Fibroblast of lung (primary cell): Measurements from ENCODE around the gene ALDH7A1. TPM values are rescaled to one million over a fixed set of nuclear protein-coding genes. Genes with fewer than 3 reads are reported as not detected.
A peak's percentile ranks its signal among the peaks of the same experiment; 100 is the strongest.

ENCODE experiments used
- DNase-seq, 2 donors: peaks; one replicate each; pipeline versions ENCODE4 v3.0.0 to v3.0.0-alpha.2; 2010; ENCODE audit warnings: low read depth in 2 of 2
- H2AFZ ChIP-seq: 2 replicates; pipeline ENCODE4 v1.5.1; 2012; ENCODE audit warnings: low read length, control low read depth, inconsistent platforms
- H3K27ac ChIP-seq: 2 replicates; pipeline ENCODE4 v1.5.1; 2011; ENCODE audit warnings: low read length, control low read depth; ENCODE audit not compliant: insufficient read depth
- H3K27me3 ChIP-seq: 2 replicates; pipeline ENCODE4 v1.5.1; 2011; ENCODE audit warnings: mild to moderate bottlenecking, low read length; ENCODE audit not compliant: control insufficient read depth, insufficient read depth
- H3K36me3 ChIP-seq: 2 replicates; pipeline ENCODE4 v1.5.1; 2011; ENCODE audit warnings: low read length; ENCODE audit not compliant: control insufficient read depth, insufficient read depth
- H3K4me1 ChIP-seq: 2 replicates; pipeline ENCODE4 v1.5.1; 2011; ENCODE audit warnings: low read length; ENCODE audit not compliant: control insufficient read depth, insufficient read depth; ENCODE audit errors: extremely low read depth
- H3K4me2 ChIP-seq: 2 replicates; pipeline ENCODE4 v1.5.1; 2011; ENCODE audit warnings: low read length, control low read depth; ENCODE audit not compliant: insufficient read depth; ENCODE audit errors: extremely low read depth
- H3K4me3 ChIP-seq, 4 experiments: fragments of 200-600 bp in 1 of 4; sonication (generic) in 1 of 4; replicated peaks in 1 of 4; 2 replicates each; pipeline ENCODE4 v1.5.1; 2011 to 2016; ENCODE audit warnings: low read length in 4 of 4, low read depth in 3 of 4, mild to moderate bottlenecking in 3 of 4, control low read depth in 2 of 4, inconsistent platforms in 1 of 4, mixed read lengths in 1 of 4; ENCODE audit not compliant: insufficient read depth in 1 of 4; ENCODE audit errors: control extremely low read depth in 1 of 4
- H3K79me2 ChIP-seq: 2 replicates; pipeline ENCODE4 v1.5.1; 2012; ENCODE audit warnings: mild to moderate bottlenecking, low read length, inconsistent platforms; ENCODE audit not compliant: control insufficient read depth, insufficient read depth
- H3K9ac ChIP-seq: 2 replicates; pipeline ENCODE4 v1.5.1; 2011; ENCODE audit warnings: mild to moderate bottlenecking, low read length, control low read depth; ENCODE audit not compliant: insufficient read depth
- H3K9me3 ChIP-seq: 2 replicates; pipeline ENCODE4 v1.5.1; 2012; ENCODE audit warnings: low read depth, low read length; ENCODE audit not compliant: control insufficient read depth, insufficient read depth
- H4K20me1 ChIP-seq: 2 replicates; pipeline ENCODE4 v1.5.1; 2011; ENCODE audit warnings: low read length; ENCODE audit not compliant: control insufficient read depth, insufficient read depth; ENCODE audit errors: extremely low read depth
- EZH2 ChIP-seq: IDR thresholded peaks from 2 replicates; pipeline ENCODE4 v1.5.1; 2012; ENCODE audit warnings: low read length, control low read depth, mild to moderate bottlenecking; ENCODE audit errors: missing control alignments
- polyA plus RNA-seq, 2 donors: library from polyadenylated mRNA; depleted of rRNA in 1 of 2; stranded (reverse) in 1 of 2; unstranded in 1 of 2; fragments of >200 nt; gene quantifications; 2 replicates each; pipeline ENCODE4 v1.2.1, GENCODE V29; 2011 to 2012; ENCODE audit warnings: missing spikeins in 1 of 2
- total RNA-seq: library from RNA; depleted of rRNA; stranded (reverse); fragments of >200 nt; gene quantifications from 2 replicates; pipeline ENCODE4 v1.2.1, GENCODE V29; 2014
- TF ChIP-seq, protein P1 (sequence below), 2 donors: IDR thresholded peaks in 1 of 2; conservative IDR thresholded peaks in 1 of 2; 1 replicate in 1 of 2; 2 replicates in 1 of 2; pipeline ENCODE4 v1.5.1; 2011 to 2012; ENCODE audit warnings: low read length in 2 of 2, control low read depth in 1 of 2, inconsistent platforms in 1 of 2, low read depth in 1 of 2, mild to moderate bottlenecking in 1 of 2

ALDH7A1 gene
- total and polyA plus RNA-seq, 2 donors (not counting 1 experiment from before 2014, with no cell fraction given) = 44.8 to 53.3 TPM

DNA sequence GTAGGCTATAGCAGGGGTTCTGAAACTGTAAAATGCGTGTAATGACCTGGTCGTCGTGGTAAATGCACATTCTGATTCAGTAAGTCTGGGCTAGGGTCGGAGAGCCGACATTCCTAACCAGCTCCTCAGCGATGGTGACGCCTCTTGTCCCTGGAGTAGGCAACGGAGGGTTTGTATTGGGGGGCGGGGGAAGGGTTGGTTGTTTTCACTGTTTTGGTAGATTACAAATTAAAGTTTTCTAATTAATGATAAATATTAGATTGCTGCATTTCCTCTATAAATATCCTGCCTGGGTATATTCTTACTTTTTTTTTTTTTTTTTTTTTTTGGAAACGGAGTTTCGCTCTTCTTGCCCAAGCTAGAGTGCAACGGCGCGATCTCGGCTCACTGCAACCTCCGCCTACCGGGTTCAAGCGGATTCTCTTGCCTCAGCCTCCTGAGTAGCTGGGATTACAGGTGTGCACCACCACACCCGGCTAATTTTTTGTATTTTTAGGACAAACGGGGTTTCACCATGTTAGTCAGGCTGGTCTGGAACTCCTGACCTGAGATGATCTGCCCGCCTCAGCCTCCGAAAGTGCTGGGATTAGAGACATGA, 566 bp upstream of the ALDH7A1 start:
- no peak overlapping the region for H3K9ac ChIP-seq
- peaks cover 5% of the 10 kb centered on the region for H3K79me2 ChIP-seq
- peaks cover 3% of the 10 kb centered on the region for H3K4me1 ChIP-seq
- no peak overlapping the region for H3K27ac ChIP-seq
- no peaks in the 10 kb centered on the region for H3K36me3 ChIP-seq
- no peaks in the 10 kb centered on the region for H4K20me1 ChIP-seq
- H3K4me2 ChIP-seq = peak overlapping the region; percentile 21
- peak overlapping the region in 3 of 4 experiments; percentile 12 to 70 (median 69) for H3K4me3 ChIP-seq
- TF ChIP-seq EZH2 = no peak
- TF ChIP-seq, protein P1, sequence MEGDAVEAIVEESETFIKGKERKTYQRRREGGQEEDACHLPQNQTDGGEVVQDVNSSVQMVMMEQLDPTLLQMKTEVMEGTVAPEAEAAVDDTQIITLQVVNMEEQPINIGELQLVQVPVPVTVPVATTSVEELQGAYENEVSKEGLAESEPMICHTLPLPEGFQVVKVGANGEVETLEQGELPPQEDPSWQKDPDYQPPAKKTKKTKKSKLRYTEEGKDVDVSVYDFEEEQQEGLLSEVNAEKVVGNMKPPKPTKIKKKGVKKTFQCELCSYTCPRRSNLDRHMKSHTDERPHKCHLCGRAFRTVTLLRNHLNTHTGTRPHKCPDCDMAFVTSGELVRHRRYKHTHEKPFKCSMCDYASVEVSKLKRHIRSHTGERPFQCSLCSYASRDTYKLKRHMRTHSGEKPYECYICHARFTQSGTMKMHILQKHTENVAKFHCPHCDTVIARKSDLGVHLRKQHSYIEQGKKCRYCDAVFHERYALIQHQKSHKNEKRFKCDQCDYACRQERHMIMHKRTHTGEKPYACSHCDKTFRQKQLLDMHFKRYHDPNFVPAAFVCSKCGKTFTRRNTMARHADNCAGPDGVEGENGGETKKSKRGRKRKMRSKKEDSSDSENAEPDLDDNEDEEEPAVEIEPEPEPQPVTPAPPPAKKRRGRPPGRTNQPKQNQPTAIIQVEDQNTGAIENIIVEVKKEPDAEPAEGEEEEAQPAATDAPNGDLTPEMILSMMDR (conservative IDR thresholded peaks at IDR 0.05 in 1 of 2, IDR thresholded peaks at IDR 0.05 in 1 of 2; ENCODE audit: low read depth in 1 of 2, low read length in 2 of 2) = no peak
- no peak for DNase-seq
- H2AFZ ChIP-seq = peak overlapping the region; percentile 28
- H3K27me3 ChIP-seq = no peaks in the 10 kb centered on the region
- no peaks in the 10 kb centered on the region for H3K9me3 ChIP-seq

DNA sequence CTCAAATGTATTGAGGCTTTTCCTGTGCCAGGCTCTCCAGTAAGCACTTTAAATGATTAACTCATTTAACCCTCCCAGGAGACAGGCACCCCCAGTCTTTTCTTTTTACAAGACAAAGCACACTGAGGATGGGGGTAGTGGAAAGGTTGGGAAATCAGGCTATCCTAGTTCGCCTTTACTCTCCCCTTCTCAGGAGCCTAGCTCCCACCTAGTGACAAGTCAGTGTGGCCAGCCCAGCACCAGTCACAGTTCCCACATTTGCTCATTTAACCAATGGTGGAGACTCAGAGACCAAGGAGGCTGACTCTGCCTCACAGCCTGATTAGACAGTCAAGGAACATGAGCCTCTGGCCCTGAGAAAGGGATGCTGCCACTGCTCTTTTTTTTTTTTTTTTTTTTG, 3.5 kb downstream of the ALDH7A1 start:
- Histone ChIP-seq H3K4me1 (peaks cover 3% of the 10 kb centered on the region), H3K27me3 (no peaks in the 10 kb centered on the region), H3K4me2 (no peak overlapping the region), H3K9me3 (no peaks in the 10 kb centered on the region), H3K79me2 (peaks cover 5% of the 10 kb centered on the region), H3K27ac (no peak overlapping the region), H2AFZ (no peak overlapping the region), H4K20me1 (no peaks in the 10 kb centered on the region), H3K9ac (no peak overlapping the region), H3K36me3 (no peaks in the 10 kb centered on the region), H3K4me3 (no peak overlapping the region)
- TF ChIP-seq, protein P1 (conservative IDR thresholded peaks at IDR 0.05 in 1 of 2, IDR thresholded peaks at IDR 0.05 in 1 of 2; ENCODE audit: low read depth in 1 of 2, low read length in 2 of 2) = no peak
- TF ChIP-seq EZH2 = no peak
- no peak for DNase-seq

DNA sequence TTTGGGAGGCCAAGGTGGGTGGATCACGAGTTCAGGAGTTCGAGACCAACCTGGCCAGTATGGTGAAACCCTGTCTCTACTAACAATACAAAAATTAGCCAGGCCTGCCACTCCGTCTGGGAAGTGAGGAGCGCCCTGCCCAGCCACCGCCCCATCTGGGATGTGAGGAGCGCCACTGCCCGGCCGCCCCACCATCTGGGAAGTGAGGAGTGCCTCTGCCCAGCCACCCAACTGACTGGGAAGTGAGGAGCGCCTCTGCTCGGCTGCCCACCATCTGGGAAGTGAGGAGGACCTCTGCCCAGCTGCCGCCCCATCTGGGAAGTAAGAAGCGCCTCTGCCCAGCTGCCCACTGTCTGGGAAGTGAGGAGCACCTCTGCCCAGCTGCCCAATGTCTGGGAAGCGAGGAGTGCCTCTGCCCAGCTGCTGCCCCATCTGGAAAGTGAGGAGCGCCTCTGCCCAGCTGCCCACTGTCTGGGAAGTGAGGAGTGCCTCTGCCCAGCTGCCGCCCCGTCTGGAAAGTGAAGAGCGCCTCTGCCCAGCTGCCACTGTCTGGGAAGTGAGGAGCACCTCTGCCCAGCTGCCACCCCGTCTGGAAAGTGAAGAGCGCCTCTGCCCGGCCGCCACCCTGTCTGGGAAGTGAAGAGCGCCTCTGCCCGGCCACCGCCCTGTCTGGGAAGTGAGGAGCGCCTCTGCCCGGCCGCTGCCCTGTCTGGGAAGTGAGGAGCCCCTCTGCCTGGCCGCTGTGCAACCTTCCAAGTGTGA, 5.3 kb downstream of the ALDH7A1 start:
- no peaks in the 10 kb centered on the region for H4K20me1 ChIP-seq
- DNase-seq = no peak
- H3K79me2 ChIP-seq = peaks cover 5% of the 10 kb centered on the region
- H2AFZ ChIP-seq = no peak overlapping the region
- no peaks in the 10 kb centered on the region for H3K27me3 ChIP-seq
- no peak overlapping the region for H3K4me2 ChIP-seq
- H3K9me3 ChIP-seq = no peaks in the 10 kb centered on the region
- peaks cover 3% of the 10 kb centered on the region for H3K4me1 ChIP-seq
- no peak overlapping the region for H3K9ac ChIP-seq
- H3K4me3 ChIP-seq = no peak overlapping the region
- H3K27ac ChIP-seq = no peak overlapping the region
- no peak for TF ChIP-seq EZH2
- TF ChIP-seq, protein P1 (conservative IDR thresholded peaks at IDR 0.05 in 1 of 2, IDR thresholded peaks at IDR 0.05 in 1 of 2; ENCODE audit: low read depth in 1 of 2, low read length in 2 of 2) = no peak
- H3K36me3 ChIP-seq = no peaks in the 10 kb centered on the region
